Measurements from ENCODE around the gene CRAT.

CRAT gene

GRCh38 chr9:129110740-129111527, at the start of gene CRAT, which contains the start of gene PTPA:
Gene CRAT (minus strand): TSS chr9:129110793. CDS start chr9:129110509, 284 bp downstream.
Gene PTPA (plus strand): TSS chr9:129111415. CDS start chr9:129111601, 186 bp downstream.
- peak; percentile 94 for DNase-seq (ENCODE audit: low spot score)

DNA sequence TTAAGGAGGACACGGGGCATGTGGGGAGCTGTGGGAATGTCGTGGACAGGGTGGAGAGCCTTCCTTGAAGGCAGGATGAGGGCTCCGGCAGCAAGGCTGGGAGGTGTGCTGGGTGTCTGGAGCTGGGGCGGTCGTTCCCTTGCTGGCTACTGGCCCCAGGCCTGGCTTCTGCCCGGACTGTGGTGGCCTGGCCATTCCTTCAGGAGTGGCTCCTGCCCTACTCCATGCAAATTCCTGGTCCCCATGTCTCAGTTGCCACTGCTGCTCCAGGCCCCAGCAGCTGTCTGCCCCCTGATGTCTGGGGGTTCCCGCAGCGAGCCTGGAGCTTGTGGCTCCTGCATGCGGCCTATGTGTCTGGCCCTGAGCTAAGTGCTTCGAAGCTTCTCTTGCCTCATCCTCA, 45.6 kb upstream of the CRAT start:
- DNase-seq (ENCODE audit: low spot score), result no peak

DNA sequence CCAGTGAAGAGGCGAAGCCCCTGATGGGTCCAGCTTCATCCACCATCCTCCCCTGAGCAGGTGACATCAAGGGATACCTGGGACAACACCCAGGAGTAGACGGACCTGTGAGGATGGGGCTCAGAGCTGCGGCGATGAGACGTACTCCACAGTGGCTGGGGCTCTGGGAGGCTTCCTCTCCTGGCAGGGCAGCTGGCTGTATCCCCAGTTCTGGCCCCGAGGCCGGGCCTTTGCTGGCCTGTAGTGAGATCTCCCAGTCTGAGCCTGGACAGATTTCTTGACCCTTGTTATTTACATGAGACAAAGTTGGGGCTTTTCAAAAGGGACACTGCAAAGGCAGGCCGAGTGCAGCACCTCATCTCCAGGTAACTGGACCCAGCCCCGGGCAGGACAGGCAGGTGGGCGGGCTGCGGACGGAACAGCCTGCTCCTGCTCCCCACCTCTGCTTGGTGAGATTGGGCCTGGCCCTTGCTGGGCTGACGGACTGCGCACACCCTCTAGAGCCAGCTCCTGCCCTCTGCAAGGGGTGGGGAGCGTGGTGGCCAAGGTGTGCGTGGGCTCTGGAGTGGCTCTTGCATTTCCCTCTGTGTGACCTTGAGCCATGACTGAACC, 44.4 kb upstream of the CRAT start:
- DNase-seq (ENCODE audit: low spot score), result no peak

DNA sequence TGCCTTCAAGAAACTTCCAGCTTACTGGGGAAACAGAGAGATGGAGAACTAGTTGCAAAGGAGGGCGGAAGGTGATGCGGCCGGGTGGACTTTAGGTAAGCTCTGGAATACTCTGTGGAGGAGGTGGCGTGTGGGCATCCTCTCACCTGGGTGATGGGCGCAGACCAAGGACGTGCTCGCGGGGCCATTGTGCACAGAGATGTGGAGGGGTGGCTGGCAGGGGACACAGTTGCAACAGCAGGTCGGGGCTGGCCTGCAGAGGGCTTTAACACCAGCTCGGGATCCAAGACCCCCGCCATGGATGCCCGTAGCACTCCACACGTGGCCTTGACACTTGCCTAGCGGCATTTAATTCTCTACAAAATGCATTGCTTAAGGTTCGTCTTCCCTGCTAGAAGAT, 40.9 kb upstream of the CRAT start:
- no peak for DNase-seq (ENCODE audit: low spot score)

DNA sequence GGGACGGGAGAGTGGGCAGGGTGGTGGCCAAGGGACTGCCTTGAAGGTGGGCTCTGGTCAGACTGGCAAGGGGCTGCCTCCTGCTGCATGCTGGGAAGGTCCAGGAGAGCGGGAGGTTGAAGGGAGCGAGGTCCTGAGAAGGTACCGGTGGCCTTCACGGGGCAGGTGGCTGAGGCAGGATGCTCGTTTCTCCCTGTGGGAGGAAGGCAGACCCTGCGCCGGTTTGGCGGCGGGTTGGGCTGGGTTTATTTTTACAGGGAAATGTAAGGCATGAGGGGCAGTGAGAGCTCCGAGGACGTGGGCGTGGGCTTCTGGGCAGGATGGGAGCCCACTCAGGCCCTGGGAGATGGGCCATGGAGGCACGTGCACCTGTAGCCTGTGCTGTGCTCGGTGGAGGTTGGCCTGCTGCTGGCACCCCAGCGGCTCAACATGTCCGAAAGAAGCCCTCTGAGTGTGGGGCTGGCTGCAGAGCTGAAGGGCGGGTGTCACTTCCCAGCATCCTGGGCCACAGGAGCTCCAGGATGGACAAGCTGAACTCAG, 40.1 kb upstream of the CRAT start:
- no peak for DNase-seq (ENCODE audit: low spot score)

GRCh38 chr9:129150122-129150521, 39.5 kb upstream of the CRAT start:
- DNase-seq (ENCODE audit: low spot score), result no peak

DNA sequence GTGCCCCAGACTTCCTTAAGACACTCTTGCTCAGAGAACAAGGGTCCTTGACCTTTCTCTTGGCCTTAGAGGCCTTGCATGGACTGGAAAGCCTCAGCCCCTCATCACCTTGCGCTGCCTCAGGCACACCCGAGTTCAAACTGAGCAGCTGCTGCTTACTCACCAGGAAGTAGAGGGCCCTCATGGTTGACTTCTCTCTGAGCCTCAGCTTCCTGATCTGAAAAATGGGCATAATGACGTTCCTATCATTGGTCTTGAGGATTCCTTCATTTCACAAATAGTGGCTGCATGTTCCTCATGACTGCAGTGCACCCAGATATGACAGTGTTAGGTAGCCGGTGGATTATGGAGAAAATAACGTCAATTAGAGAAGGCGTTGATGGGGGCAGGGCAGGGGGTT, 38.8 kb upstream of the CRAT start:
- no peak for DNase-seq (ENCODE audit: low spot score)

DNA sequence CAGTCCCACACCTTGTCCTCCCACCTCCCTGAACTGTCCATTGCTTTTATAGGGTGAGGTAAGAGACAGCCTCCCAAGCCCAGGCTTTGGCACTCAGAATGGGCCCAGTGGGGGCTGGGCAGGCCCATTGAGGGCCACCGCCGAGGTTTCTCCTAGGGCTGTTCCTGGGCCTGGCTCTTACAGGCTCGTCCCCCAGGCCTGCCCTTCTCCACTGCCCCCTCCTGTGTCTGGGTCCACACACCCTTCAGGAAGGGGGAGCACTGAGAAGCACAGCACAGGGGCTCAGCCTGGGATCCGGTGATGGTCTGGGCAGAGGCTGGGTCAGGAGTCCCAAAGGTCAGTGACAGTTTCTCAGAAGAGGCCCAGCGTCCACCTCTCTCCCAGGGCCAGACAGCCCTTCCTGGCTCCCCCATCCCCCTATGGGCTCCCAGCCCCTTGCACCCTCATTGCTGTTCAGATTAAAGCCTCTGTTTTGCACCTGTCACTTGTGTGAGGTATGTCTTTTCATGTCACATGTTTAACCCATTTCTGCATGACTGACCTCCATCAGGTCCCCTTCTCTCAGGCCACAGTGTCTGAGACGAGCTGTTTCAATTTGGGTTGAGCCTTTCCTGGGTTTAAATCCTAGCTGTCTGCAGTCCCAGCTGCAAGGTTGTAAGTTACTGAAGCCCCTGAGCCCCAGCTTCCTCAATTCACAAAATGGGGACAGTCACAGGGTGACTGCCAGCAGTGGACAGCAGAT, 38.0 kb upstream of the CRAT start:
- no peak for DNase-seq (ENCODE audit: low spot score)

DNA sequence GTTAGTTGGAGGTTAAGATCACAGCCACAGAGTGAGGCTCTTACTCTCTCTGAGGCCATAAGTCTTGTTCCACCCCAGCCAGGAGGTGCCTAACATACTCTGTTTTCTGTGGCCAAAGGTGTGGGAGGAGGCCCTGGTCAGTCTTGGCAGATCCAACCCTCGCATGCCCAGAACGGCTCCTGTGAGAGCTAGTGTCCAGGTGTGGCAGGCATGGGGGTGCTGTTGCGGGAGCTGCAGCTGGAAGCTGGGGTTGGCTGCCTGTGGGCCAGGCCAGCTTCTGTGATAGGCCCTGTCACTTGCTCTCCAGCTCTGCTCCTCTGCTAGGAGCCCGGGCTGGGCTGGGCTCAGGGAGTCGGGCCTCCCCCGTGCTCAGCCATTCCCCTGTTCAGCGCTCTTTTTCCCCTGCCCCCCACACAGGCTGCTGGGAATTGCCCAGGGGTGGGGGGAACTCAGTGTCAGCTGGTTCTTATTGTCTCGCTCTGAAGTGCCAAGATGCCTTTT, 35.9 kb upstream of the CRAT start:
- DNase-seq (ENCODE audit: low spot score), result no peak

- DNase-seq (ENCODE audit: low spot score), result no peak
Observed at GRCh38 chr9:129145841-129146292, 35.3 kb upstream of the CRAT start.

DNA sequence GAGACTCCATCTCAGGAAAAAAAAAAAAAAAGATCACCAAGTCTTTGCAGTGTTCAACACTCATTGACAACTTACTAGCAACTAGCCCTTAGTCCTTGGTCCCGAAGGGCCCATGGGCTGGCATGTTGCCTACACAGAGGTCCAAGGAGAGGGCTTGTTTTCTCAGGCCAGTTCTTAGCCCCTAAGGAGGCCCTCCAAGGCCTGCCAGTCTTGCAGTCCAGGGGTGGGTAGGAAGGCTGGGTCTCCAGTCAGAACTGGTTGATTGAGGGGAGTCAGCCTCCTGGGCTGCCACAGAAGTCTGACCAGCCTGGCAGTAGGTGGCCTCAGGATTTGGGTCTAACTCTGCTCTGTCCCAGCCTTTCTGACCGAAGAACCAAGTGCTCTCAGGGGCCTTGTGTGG, 34.7 kb upstream of the CRAT start:
- no peak for DNase-seq (ENCODE audit: low spot score)

GRCh38 chr9:129143031-129143927, 32.7 kb upstream of the CRAT start:
- peak; percentile 81 for DNase-seq (ENCODE audit: low spot score)

GRCh38 chr9:129142138-129142935, 31.7 kb upstream of the CRAT start:
- no peak for DNase-seq (ENCODE audit: low spot score)

DNA sequence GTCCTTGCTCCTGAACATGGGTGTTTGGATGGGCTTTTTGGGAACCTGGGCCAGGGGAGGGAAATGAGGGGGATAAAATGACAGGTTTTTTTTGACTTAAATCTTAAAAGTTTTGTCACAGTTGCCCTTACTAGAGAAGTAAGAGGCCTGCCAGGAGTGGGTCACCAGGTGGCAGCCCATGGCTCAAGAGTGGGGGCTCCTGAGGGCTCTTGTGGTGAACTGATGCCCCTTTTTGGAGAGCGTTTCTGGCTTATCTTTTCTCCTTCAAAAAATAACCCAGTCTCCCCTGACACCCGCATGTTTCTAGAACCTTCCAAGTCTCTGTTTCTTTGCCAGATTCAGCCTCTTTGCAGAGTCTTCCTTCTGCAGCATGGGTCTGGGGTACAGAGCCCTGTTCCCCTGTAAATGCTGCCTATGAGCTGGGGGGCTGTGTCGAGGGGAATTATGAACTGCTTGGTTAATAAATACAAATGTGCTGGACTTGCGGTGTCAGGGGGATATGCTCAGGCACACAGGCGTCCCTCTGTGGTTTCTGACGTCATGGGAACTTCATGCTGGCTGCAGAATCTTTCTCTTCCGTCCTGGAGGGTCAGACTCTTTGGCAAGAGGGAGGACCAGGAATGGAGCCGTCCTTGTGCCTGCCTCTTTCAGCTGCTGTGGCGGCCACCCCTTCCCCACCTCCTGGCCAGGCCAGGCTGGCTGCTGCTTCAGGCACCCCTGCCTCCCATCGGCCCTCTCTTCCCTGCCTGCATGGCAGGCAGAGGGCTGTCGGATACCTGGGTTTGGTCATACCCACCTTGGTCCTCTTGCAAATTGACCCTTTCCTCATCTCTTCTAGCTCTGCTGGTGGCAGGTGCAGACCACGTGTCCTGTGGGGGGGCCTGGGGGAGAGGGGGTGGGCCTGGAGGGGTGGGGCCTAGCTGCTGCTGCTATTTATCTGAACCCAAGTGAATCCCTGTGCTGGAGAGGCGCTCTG, 30.8 kb upstream of the CRAT start:
- DNase-seq (ENCODE audit: low spot score), result no peak

- DNase-seq (ENCODE audit: low spot score), result no peak
Observed at GRCh38 chr9:129140397-129141065, 29.9 kb upstream of the CRAT start.

GRCh38 chr9:129139993-129140396, 29.4 kb upstream of the CRAT start:
- DNase-seq (ENCODE audit: low spot score), result no peak

GRCh38 chr9:129139233-129139992, 28.8 kb upstream of the CRAT start:
- DNase-seq (ENCODE audit: low spot score), result peak; percentile 86
